ENCODE data around the gene CIZ1.

Gene CIZ1

DNA sequence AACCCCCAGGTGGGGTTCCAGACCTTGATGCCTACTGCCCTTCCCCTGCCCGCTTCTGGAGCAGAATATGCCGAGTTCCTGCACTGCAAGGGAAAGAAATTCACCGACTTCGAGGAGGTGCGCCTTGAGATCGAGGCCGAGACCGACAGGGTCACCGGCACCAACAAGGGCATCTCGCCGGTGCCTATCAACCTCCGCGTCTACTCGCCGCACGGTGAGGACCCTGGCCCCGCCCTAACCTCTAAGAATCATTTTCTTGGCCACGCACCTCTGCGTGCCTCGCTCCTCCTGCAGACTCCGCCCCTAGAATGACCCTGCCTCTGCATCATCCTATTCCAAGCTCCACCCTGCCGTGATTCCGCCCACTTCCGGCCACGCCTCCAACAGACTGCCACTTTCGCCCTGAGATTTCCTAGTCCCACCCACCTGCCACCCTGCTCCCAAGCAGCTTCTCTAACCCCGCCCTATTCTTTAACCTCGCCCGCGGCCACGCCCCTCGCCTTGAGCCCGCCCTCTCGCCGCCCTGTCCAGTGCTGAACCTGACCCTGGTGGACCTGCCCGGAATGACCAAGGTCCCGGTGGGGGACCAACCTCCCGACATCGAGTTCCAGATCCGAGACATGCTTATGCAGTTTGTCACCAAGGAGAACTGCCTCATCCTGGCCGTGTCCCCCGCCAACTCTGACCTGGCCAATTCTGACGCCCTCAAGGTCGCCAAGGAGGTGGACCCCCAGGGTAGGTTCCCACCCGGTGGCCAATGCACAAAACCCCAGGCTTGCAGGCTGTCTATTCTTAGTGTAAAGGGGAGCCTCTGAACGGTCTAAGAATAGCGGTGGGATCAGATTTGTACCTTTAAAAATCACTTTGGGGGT, 27.4 kb upstream of the CIZ1 start:
- no peak overlapping the region for H2AFZ ChIP-seq (ENCODE audit: low read length)
- H3K9me2 ChIP-seq (replicated peaks; ENCODE audit: low read depth, low read length): no peaks in the 10 kb centered on the region
- no peak overlapping the region for H3K4me2 ChIP-seq (ENCODE audit: low read depth, low read length, poor library complexity, severe bottlenecking)
- H3K9ac ChIP-seq (ENCODE audit: low read depth, low read length, poor library complexity, severe bottlenecking): no peak overlapping the region
- no peaks in the 10 kb centered on the region for H3K36me3 ChIP-seq (ENCODE audit: insufficient read depth, low read length)
- TF ChIP-seq, protein P1, sequence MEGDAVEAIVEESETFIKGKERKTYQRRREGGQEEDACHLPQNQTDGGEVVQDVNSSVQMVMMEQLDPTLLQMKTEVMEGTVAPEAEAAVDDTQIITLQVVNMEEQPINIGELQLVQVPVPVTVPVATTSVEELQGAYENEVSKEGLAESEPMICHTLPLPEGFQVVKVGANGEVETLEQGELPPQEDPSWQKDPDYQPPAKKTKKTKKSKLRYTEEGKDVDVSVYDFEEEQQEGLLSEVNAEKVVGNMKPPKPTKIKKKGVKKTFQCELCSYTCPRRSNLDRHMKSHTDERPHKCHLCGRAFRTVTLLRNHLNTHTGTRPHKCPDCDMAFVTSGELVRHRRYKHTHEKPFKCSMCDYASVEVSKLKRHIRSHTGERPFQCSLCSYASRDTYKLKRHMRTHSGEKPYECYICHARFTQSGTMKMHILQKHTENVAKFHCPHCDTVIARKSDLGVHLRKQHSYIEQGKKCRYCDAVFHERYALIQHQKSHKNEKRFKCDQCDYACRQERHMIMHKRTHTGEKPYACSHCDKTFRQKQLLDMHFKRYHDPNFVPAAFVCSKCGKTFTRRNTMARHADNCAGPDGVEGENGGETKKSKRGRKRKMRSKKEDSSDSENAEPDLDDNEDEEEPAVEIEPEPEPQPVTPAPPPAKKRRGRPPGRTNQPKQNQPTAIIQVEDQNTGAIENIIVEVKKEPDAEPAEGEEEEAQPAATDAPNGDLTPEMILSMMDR (conservative IDR thresholded peaks at IDR 0.05; ENCODE audit: low read length): no peak
- no peak for TF ChIP-seq EZH2phosphoT487 (IDR thresholded peaks at IDR 0.05; ENCODE audit: borderline replicate concordance)
- H4K20me1 ChIP-seq (ENCODE audit: insufficient read depth, low read length, poor library complexity, severe bottlenecking): no peaks in the 10 kb centered on the region
- no peaks in the 10 kb centered on the region for H3K79me2 ChIP-seq (ENCODE audit: insufficient read depth, low read length)
- no peaks in the 10 kb centered on the region for H3K9me3 ChIP-seq (ENCODE audit: insufficient read depth, low read depth, low read length)
- no peaks in the 10 kb centered on the region for H3F3A ChIP-seq (ENCODE audit: low read depth)
- no peaks in the 10 kb centered on the region for H3K4me1 ChIP-seq (ENCODE audit: insufficient read depth, low read length, poor library complexity, severe bottlenecking)
- H3K27me3 ChIP-seq (ENCODE audit: insufficient read depth, low read length, poor library complexity, severe bottlenecking): no peaks in the 10 kb centered on the region
- H3K4me3 ChIP-seq (ENCODE audit: low read length, poor library complexity, severe bottlenecking): no peak overlapping the region

DNA sequence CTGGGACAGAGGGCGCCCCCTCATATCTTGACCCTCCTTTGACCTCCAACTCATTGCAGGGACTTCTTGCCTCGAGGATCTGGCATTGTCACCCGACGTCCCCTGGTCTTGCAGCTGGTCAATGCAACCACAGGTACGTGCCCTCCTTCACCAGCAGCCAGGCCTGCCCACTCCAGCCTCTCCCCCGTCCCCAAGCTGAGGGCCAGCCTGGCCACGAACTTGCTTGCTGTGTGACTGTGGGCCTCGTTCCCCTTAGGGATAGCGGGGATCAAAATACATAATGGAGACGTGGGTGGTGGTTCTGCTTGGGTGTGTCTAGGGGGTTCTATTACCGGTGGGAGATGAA, 26.8 kb upstream of the CIZ1 start:
- Histone ChIP-seq H3K79me2 (ENCODE audit: insufficient read depth, low read length) (no peaks in the 10 kb centered on the region), H3K4me1 (ENCODE audit: insufficient read depth, low read length, poor library complexity, severe bottlenecking) (no peaks in the 10 kb centered on the region), H2AFZ (ENCODE audit: low read length) (no peak overlapping the region), H3K27me3 (ENCODE audit: insufficient read depth, low read length, poor library complexity, severe bottlenecking) (no peaks in the 10 kb centered on the region), H3K9me2 (replicated peaks; ENCODE audit: low read depth, low read length) (no peaks in the 10 kb centered on the region), H3K9ac (ENCODE audit: low read depth, low read length, poor library complexity, severe bottlenecking) (no peak overlapping the region), H4K20me1 (ENCODE audit: insufficient read depth, low read length, poor library complexity, severe bottlenecking) (no peaks in the 10 kb centered on the region), H3K4me3 (ENCODE audit: low read length, poor library complexity, severe bottlenecking) (no peak overlapping the region), H3K36me3 (ENCODE audit: insufficient read depth, low read length) (no peaks in the 10 kb centered on the region), H3F3A (ENCODE audit: low read depth) (no peaks in the 10 kb centered on the region), H3K9me3 (ENCODE audit: insufficient read depth, low read depth, low read length) (no peaks in the 10 kb centered on the region), H3K4me2 (ENCODE audit: low read depth, low read length, poor library complexity, severe bottlenecking) (no peak overlapping the region)
- TF ChIP-seq, protein P1 (conservative IDR thresholded peaks at IDR 0.05; ENCODE audit: low read length): no peak
- TF ChIP-seq EZH2phosphoT487 (IDR thresholded peaks at IDR 0.05; ENCODE audit: borderline replicate concordance): no peak

DNA sequence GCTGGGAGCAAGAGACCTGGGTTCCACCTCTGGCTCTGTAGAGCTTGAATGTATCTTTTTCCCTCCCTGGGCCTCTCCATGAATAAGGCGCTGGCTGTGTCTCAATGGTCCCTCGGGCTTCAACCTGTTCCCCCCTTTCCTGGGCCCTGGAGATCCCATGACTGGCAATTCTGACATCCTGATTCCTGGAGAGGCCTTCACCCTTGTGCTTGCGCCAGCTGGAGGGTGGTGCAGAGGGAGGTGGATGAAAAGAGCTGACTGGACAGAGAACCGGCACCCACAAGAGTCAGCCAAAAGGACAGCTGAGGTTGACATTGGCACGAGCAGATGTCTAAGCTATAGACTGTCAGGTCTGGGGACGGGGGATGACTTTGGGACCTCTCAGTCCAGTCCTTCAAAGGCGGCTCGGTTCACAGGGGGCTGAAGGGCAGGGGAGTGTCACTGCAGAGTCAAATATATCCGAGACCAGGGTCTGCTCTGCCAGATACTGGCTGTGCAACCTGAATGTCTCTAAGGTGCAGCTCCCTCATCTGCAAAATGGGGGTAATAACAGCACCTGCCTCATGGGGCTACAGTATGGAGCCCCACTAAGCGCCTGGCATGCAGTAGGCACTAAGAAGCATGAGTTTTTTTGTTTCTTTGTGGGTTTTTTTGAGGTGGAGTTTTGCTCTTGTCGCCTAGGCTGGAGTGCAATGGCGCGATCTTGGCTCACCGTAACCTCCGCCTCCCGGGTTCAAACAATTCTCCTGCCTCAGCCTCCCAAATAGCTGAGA, 25.6 kb upstream of the CIZ1 start:
- no peaks in the 10 kb centered on the region for H3K4me1 ChIP-seq (ENCODE audit: insufficient read depth, low read length, poor library complexity, severe bottlenecking)

More for the DNA sequence above, 25.6 kb upstream of the CIZ1 start:
- Histone ChIP-seq H3K4me2 (ENCODE audit: low read depth, low read length, poor library complexity, severe bottlenecking) (no peak overlapping the region), H3K27me3 (ENCODE audit: insufficient read depth, low read length, poor library complexity, severe bottlenecking) (no peaks in the 10 kb centered on the region), H3K4me3 (ENCODE audit: low read length, poor library complexity, severe bottlenecking) (no peak overlapping the region), H2AFZ (ENCODE audit: low read length) (no peak overlapping the region), H3K79me2 (ENCODE audit: insufficient read depth, low read length) (no peaks in the 10 kb centered on the region), H3F3A (ENCODE audit: low read depth) (no peaks in the 10 kb centered on the region), H3K9me2 (replicated peaks; ENCODE audit: low read depth, low read length) (no peaks in the 10 kb centered on the region), H3K36me3 (ENCODE audit: insufficient read depth, low read length) (no peaks in the 10 kb centered on the region), H3K9ac (ENCODE audit: low read depth, low read length, poor library complexity, severe bottlenecking) (no peak overlapping the region), H4K20me1 (ENCODE audit: insufficient read depth, low read length, poor library complexity, severe bottlenecking) (no peaks in the 10 kb centered on the region), H3K9me3 (ENCODE audit: insufficient read depth, low read depth, low read length) (no peaks in the 10 kb centered on the region)
- TF ChIP-seq, protein P1 (conservative IDR thresholded peaks at IDR 0.05; ENCODE audit: low read length): no peak
- TF ChIP-seq EZH2phosphoT487 (IDR thresholded peaks at IDR 0.05; ENCODE audit: borderline replicate concordance): no peak
